ENCODE data around the gene PWP2.

The PWP2 gene

GRCh38 chr21:44107026-44107501 lies at the start of gene PWP2:
Gene PWP2 (plus strand): TSS chr21:44107399. CDS start chr21:44107417, 18 bp downstream.
- DNase-seq = peak; percentile 20

- no peak for DNase-seq
Measured at GRCh38 chr21:44057960-44058651, 49.1 kb upstream of the PWP2 start.

GRCh38 chr21:44058652-44058964 lies 48.6 kb upstream of the PWP2 start:
- no peak for DNase-seq

- no peak for DNase-seq
Measured at GRCh38 chr21:44058981-44059380, 48.2 kb upstream of the PWP2 start.

- no peak for DNase-seq
Measured at GRCh38 chr21:44059710-44060109, 47.5 kb upstream of the PWP2 start.

- no peak for DNase-seq
Measured at GRCh38 chr21:44062380-44062779, 44.8 kb upstream of the PWP2 start.

GRCh38 chr21:44063151-44063912 lies 43.9 kb upstream of the PWP2 start:
- DNase-seq = no peak

- no peak for DNase-seq
Measured at GRCh38 chr21:44064852-44065403, 42.3 kb upstream of the PWP2 start.

- DNase-seq = peak; percentile 55
Measured at GRCh38 chr21:44065428-44065827, 41.8 kb upstream of the PWP2 start.

GRCh38 chr21:44066116-44066515 lies 41.1 kb upstream of the PWP2 start:
- DNase-seq = no peak

- DNase-seq = no peak
Measured at GRCh38 chr21:44067011-44067839, 40.0 kb upstream of the PWP2 start.

GRCh38 chr21:44070391-44070790 lies 36.8 kb upstream of the PWP2 start:
- DNase-seq = no peak

GRCh38 chr21:44071359-44072104 lies 35.7 kb upstream of the PWP2 start:
- DNase-seq = no peak

- no peak for DNase-seq
Measured at GRCh38 chr21:44072111-44072510, 35.1 kb upstream of the PWP2 start.

GRCh38 chr21:44074315-44074958 lies 32.8 kb upstream of the PWP2 start:
- DNase-seq = no peak

- DNase-seq = no peak
Measured at GRCh38 chr21:44076316-44076715, 30.9 kb upstream of the PWP2 start.

GRCh38 chr21:44078411-44078981 lies 28.7 kb upstream of the PWP2 start:
- DNase-seq = no peak

- DNase-seq = no peak
Measured at GRCh38 chr21:44079446-44079845, 27.8 kb upstream of the PWP2 start.

GRCh38 chr21:44079846-44080245 lies 27.4 kb upstream of the PWP2 start:
- DNase-seq = no peak

- DNase-seq = no peak
Measured at GRCh38 chr21:44082648-44083440, 24.4 kb upstream of the PWP2 start.

Data from hematopoietic multipotent progenitor cell treated with erythropoietin and hydrocortisone succinate and interleukin-3 and kit ligand, for 6 days (in vitro differentiated cells).